Astrocyte of the cerebellum (primary cell): ENCODE measurements around the gene LYPD4.

Experiments
- DNase-seq: peaks from one replicate; pipeline ENCODE4 v3.0.0-alpha.2; 2011; ENCODE audit warnings: low read depth
- H3K4me3 ChIP-seq: 2 replicates; pipeline ENCODE4 v1.5.1; 2011; ENCODE audit warnings: mild to moderate bottlenecking, low read depth, low read length, moderate library complexity
- CTCF ChIP-seq: IDR thresholded peaks from 2 replicates; pipeline ENCODE4 v1.5.1; 2012; ENCODE audit warnings: low read length, low read depth, moderate library complexity, mild to moderate bottlenecking; ENCODE audit errors: missing control alignments
- in situ Hi-C: cut with HindIII; loops from 2 replicates; pipeline ENCODE4 v1.10.0; 2017; ENCODE audit warnings: low sequenced_read_pairs

Gene LYPD4

GRCh38 chr19:41844601-41845000 is at the start of gene LYPD4:
TSS of gene LYPD4 (minus strand) at chr19:41844683. CDS start at chr19:41839285, 5,398 bp downstream.
- DNase-seq: no peak
- in situ Hi-C loops: no loop called here
- H3K4me3 ChIP-seq: no peak within 1 kb of the TSS
- TF ChIP-seq CTCF: no peak

- in situ Hi-C loops: no loop called here
- peak; percentile 6 for TF ChIP-seq CTCF
- H3K4me3 ChIP-seq: no peak overlapping the region
Measured at GRCh38 chr19:41893899-41894298, 49.4 kb upstream of the LYPD4 start.

GRCh38 chr19:41892173-41892902 is 47.9 kb upstream of the LYPD4 start:
- DNase-seq: no peak
- no peak overlapping the region for H3K4me3 ChIP-seq
- in situ Hi-C loops: no loop called here
- TF ChIP-seq CTCF: no peak

More at GRCh38 chr19:41893899-41894298, 49.4 kb upstream of the LYPD4 start:
- no peak for DNase-seq

GRCh38 chr19:41890936-41891335 is 46.5 kb upstream of the LYPD4 start:
- in situ Hi-C loops: no loop called here
- H3K4me3 ChIP-seq: no peak overlapping the region
- no peak for DNase-seq
- no peak for TF ChIP-seq CTCF

GRCh38 chr19:41889896-41890295 is 45.4 kb upstream of the LYPD4 start:
- in situ Hi-C loops: no loop called here
- no peak for TF ChIP-seq CTCF
- DNase-seq: no peak
- no peak overlapping the region for H3K4me3 ChIP-seq

GRCh38 chr19:41888926-41889325 is 44.4 kb upstream of the LYPD4 start:
- in situ Hi-C loops: no loop called here
- H3K4me3 ChIP-seq: no peak overlapping the region
- DNase-seq: no peak
- TF ChIP-seq CTCF: no peak
